Neural progenitor cell (in vitro differentiated cells): ENCODE data around the gene ATF7IP2.
"Not testable (repeated sequence)": the region's sequence is repeated elsewhere in the genome, so short reads cannot be mapped to it uniquely, and the experiment has no call there.

ENCODE experiments used
- CTCF ChIP-seq: fragments of 200-600 bp; sonication (generic); IDR thresholded peaks from 2 replicates; pipeline ENCODE4 v1.5.1; 2017; ENCODE audit warnings: antibody characterized with exemption, mild to moderate bottlenecking
- EZH2 ChIP-seq: fragments of 200-600 bp; sonication (generic); IDR thresholded peaks from 2 replicates; pipeline ENCODE4 v1.6.1; 2017; ENCODE audit warnings: antibody characterized with exemption, mild to moderate bottlenecking, moderate library complexity
- EZH2phosphoT487 ChIP-seq: fragments of 200-600 bp; sonication (generic); IDR thresholded peaks from 2 replicates; pipeline ENCODE4 v1.6.1; 2017; ENCODE audit warnings: antibody characterized with exemption

GRCh38 chr16:10476636-10477035 lies 90.8 kb downstream of the ATF7IP2 start:
- not testable (repeated sequence) for TF ChIP-seq EZH2, CTCF, EZH2phosphoT487
